Breast epithelium (tissue), 3 donors: Measurements from ENCODE around the gene WDFY2.

Experiments
- CTCF ChIP-seq, 3 donors: fragments of 450-650 bp; IDR thresholded peaks; one replicate each; pipeline ENCODE4 v1.5.1; 2016 to 2017; ENCODE audit warnings: antibody characterized with exemption in 3 of 3, mild to moderate bottlenecking in 3 of 3, moderate library complexity in 3 of 3
- POLR2A ChIP-seq: fragments of 450-650 bp; IDR thresholded peaks from one replicate; pipeline ENCODE4 v1.6.1; 2016; ENCODE audit warnings: antibody characterized with exemption, mild to moderate bottlenecking, moderate library complexity

GRCh38 chr13:51552027-51552426 lies 32.2 kb upstream of the WDFY2 start:
- no peak for TF ChIP-seq CTCF (IDR thresholded peaks at IDR 0.05)
- no peak for TF ChIP-seq POLR2A
